Measurements from ENCODE around the gene PODXL2.

The PODXL2 gene

DNA sequence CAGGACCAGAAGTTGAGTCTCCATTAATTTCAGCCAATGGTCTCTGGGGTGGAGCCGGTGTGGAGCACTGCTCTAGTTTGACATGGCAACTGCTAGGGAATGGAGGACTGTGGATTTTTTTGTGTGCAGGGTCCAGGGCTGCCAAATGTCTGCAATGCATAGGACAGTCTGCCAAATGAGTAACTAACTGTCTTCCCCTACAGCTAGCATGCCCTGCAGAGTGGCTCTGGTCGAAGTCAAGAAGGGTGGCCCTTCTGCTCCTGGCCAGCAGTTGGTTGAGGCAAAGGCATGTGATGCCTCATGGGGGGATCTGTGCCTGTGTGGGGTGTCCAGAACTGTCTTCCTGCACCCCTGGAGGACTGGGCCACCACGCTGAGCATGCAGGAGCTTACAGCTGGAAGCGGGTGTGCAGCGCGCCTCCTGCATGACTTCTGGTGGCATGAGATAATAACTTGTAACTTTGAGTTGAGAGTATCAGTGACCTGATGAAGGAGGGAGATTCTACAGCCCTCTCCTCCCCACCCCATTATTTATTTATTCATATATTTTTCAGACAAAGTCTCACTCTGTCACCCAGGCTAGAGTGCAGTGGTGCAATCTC lies 43.1 kb upstream of the PODXL2 start:
- intact Hi-C loops (cut with DNase I; ENCODE audit: low total_unique reads) = no loop called here
- Histone ChIP-seq H3K27me3 (no peaks in the 10 kb centered on the region), H3K9me3 (no peaks in the 10 kb centered on the region), H3K27ac (no peak overlapping the region), H3K4me1 (peaks cover 0 to 50% (median 26%) of the 10 kb centered on the region in 4 donors), H3K4me3 (no peak overlapping the region), H3K36me3 (peaks cover 0 to 12% (median 0%) of the 10 kb centered on the region in 3 donors)
- no peak for DNase-seq
- TF ChIP-seq, protein P1, sequence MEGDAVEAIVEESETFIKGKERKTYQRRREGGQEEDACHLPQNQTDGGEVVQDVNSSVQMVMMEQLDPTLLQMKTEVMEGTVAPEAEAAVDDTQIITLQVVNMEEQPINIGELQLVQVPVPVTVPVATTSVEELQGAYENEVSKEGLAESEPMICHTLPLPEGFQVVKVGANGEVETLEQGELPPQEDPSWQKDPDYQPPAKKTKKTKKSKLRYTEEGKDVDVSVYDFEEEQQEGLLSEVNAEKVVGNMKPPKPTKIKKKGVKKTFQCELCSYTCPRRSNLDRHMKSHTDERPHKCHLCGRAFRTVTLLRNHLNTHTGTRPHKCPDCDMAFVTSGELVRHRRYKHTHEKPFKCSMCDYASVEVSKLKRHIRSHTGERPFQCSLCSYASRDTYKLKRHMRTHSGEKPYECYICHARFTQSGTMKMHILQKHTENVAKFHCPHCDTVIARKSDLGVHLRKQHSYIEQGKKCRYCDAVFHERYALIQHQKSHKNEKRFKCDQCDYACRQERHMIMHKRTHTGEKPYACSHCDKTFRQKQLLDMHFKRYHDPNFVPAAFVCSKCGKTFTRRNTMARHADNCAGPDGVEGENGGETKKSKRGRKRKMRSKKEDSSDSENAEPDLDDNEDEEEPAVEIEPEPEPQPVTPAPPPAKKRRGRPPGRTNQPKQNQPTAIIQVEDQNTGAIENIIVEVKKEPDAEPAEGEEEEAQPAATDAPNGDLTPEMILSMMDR (IDR thresholded peaks at IDR 0.05) = no peak

DNA sequence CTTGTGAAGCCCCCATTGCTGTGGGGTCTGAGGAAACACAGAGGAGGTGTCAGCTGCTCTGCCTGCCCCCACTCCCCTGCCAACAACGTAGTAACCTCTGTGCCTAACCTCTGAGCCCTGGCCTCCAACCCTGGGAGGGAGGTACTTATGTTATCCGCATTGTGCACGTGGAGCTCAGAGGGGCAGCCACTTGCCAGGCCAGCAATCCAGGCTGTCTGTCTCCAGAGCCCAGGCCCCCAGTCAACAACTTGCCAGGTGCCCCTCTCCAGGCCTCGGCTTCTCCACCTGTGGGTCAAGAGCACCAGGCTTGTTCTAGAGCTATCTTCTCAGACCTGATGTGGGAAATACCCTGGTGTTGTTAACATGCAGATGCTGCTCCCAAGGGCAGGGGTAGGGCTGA lies 41.1 kb upstream of the PODXL2 start:
- TF ChIP-seq, protein P1 (IDR thresholded peaks at IDR 0.05) = no peak
- Histone ChIP-seq H3K9me3 (no peaks in the 10 kb centered on the region), H3K36me3 (peaks cover 0 to 7% (median 0%) of the 10 kb centered on the region in 3 donors), H3K27me3 (no peaks in the 10 kb centered on the region), H3K4me1 (peaks cover 0 to 58% (median 34%) of the 10 kb centered on the region in 4 donors), H3K4me3 (no peak overlapping the region), H3K27ac (no peak overlapping the region)
- intact Hi-C loops (cut with DNase I; ENCODE audit: low total_unique reads) = no loop called here
- no peak for DNase-seq

DNA sequence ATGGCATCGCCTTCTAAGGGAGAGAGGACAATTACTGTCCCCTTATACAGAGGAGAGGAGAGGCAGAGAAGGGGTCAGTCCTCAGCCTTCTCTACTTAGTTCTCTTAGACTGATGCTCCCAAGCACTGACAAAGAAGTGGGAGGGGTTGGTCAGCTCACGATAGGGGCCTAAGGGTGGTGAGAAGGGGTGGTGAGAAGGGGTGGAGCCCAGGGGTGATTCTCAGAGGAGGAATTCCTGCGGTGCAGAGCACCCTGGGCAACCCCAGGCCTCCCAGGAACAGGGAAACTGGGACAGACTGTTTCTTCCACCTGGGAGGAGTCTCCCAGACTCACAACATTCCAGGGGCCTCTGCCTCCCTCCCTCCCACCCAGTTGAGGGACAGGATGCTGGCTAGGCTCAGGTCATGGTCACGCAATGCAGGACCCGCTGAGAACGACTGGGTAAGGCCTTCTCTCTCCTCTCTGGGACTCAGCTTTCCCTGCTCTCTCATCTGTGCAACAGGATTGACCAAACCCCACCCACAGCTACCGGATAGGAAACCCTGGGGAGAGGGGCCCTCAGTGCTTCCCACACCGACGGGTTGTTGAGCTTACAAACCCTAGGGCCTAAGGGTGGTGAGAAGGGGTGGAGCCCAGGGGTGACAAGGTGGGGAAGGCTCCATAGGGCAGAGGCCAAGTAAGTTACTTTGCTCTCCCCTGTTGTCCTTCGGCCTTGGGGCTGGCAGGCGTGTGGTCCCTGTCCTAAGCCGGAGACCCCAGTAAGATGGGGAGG lies 40.0 kb upstream of the PODXL2 start:
- H3K4me3 ChIP-seq = peak overlapping the region; percentile 88 to 98
- H3K27ac ChIP-seq = peak overlapping the region; percentile 94 to 97
- DNase-seq = no peak
- H3K27me3 ChIP-seq = no peaks in the 10 kb centered on the region
- H3K36me3 ChIP-seq = peaks cover 0 to under 1% (median 0%) of the 10 kb centered on the region in 3 donors
- intact Hi-C loops (cut with DNase I; ENCODE audit: low total_unique reads) = no loop called here
- no peaks in the 10 kb centered on the region for H3K9me3 ChIP-seq
- peaks cover 0 to 58% (median 34%) of the 10 kb centered on the region in 4 donors for H3K4me1 ChIP-seq
- TF ChIP-seq, protein P1 (IDR thresholded peaks at IDR 0.05) = no peak

DNA sequence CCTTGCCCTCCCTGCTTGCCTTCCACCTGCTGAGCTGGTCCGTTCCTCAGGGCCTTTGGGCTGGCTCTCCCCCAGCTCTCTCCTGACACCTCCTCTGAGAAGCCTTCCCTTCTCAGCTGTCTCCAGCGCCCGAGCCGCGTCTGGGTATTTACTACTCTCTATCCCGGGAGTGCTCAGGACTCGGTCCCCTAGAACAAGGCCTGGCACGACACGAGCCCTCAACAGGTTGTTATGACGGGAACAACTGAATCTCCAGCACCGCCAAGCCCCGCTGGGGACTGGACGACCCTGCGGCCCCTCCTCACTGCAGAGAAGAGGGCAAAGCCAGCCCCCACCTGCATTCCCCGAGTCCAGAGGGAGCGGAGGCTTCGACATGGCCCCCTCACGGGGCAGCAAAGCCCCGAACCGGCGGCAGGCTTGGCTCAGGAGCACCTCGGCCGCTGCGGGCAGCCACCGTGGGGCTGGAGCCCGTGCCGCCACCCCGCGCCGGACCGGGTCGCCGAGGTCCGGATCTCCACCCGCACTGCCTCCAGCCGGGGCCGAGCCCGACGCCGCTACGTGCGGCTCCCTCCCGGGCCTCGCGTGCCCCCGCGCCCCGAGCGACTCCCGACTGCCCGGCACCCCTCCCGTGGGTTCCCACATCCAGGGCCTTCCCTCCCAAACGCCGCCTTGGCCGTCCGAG lies 39.2 kb upstream of the PODXL2 start:
- Histone ChIP-seq H3K27ac (peak overlapping the region; percentile 94 to 97), H3K9me3 (no peaks in the 10 kb centered on the region), H3K36me3 (no peaks in the 10 kb centered on the region), H3K27me3 (no peaks in the 10 kb centered on the region), H3K4me3 (peak overlapping the region; percentile 88 to 98), H3K4me1 (peaks cover 0 to 54% (median 32%) of the 10 kb centered on the region in 4 donors)
- TF ChIP-seq, protein P1 (IDR thresholded peaks at IDR 0.05) = no peak
- intact Hi-C loops (cut with DNase I; ENCODE audit: low total_unique reads) = loop anchor here (5.0 kb wide), 1 partner anchor 83 kb away; the partner anchor contains the start of gene ABTB1
- DNase-seq = peak in 1 of 2 donors; percentile 74

DNA sequence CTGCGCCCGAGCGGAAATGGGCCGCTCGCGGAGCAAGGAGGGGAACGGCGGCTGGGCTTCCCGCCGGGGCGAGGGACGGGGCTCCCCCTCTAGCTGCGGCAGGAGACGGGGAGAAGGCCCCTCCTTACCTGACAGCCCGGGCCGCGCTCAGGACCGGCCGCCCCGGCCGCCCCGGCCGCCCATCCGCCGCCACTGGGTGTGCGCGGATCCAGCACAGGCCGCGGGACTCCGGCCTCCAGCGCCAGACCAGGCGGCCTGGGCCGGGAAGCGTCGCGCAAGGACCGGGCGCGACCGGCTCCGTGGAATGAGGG lies 38.7 kb upstream of the PODXL2 start:
- Histone ChIP-seq H3K4me3 (peak overlapping the region; percentile 88 to 98), H3K4me1 (peaks cover 0 to 52% (median 32%) of the 10 kb centered on the region in 4 donors)
- intact Hi-C loops (cut with DNase I; ENCODE audit: low total_unique reads) = loop anchor here (5.0 kb wide), 1 partner anchor 82 kb away; the partner anchor contains the start of gene ABTB1

More for the DNA sequence above, 38.7 kb upstream of the PODXL2 start:
- no peaks in the 10 kb centered on the region for H3K36me3 ChIP-seq
- no peak for DNase-seq
- H3K9me3 ChIP-seq = no peaks in the 10 kb centered on the region
- TF ChIP-seq, protein P1 (IDR thresholded peaks at IDR 0.05) = no peak
- H3K27me3 ChIP-seq = no peaks in the 10 kb centered on the region
- H3K27ac ChIP-seq = peak overlapping the region; percentile 94 to 97
